Measurements from ENCODE around the gene NPTX2. TPM values are rescaled to one million over a fixed set of nuclear protein-coding genes. Genes with fewer than 3 reads are reported as not detected.

NPTX2 gene
- total and polyA plus RNA-seq, 2 experiments from 2014 or later = 8.2 to 24.1 TPM

DNA sequence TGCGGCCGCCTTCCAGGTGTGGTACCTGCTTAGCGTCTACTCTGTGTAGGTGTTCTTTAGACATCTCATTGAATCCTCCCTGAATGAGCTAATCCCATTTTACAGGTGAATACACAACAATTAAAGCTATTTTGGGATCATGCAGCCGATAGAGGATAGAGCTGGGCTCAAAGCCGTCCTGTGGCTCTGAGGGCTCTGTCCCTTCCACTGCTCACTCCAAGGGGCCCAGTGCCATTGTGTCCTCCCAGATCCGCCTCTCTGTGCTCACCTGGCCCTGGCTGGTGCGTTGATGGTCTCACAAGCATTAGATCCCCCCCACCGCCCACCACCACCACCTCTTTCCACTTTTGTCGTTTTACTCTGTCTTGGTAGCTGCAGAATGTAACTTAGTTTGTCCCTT is 13.1 kb downstream of the NPTX2 start:
- H3K4me1 Mint-ChIP-seq = peaks cover 20% of the 10 kb centered on the region
- no peak overlapping the region for H3K27ac Mint-ChIP-seq
- Histone ChIP-seq H3K79me2 (replicated peaks; ENCODE audit: insufficient read depth) (no peaks in the 10 kb centered on the region), H3K4me3 (no peak overlapping the region), H3K9me2 (ENCODE audit: insufficient read depth) (no peaks in the 10 kb centered on the region), H2AFZ (no peak overlapping the region), H3K4me2 (no peak overlapping the region), H3F3A (replicated peaks; ENCODE audit: low read depth) (no peaks in the 10 kb centered on the region), H4K20me1 (replicated peaks; ENCODE audit: insufficient read depth) (no peaks in the 10 kb centered on the region), H3K36me3 (ENCODE audit: insufficient read depth) (no peaks in the 10 kb centered on the region), H3K27me3 (ENCODE audit: insufficient read depth) (no peaks in the 10 kb centered on the region), H3K4me1 (ENCODE audit: insufficient read depth) (no peaks in the 10 kb centered on the region), H3K27ac (ENCODE audit: low read depth) (no peak overlapping the region)
- peaks cover 9% of the 10 kb centered on the region for H3K27me3 Mint-ChIP-seq (ENCODE audit: insufficient read depth, low read depth, poor library complexity)
- H3K4me3 Mint-ChIP-seq = no peak overlapping the region
- H3K9me3 Mint-ChIP-seq = peaks cover 9% of the 10 kb centered on the region
- TF ChIP-seq, protein P1, sequence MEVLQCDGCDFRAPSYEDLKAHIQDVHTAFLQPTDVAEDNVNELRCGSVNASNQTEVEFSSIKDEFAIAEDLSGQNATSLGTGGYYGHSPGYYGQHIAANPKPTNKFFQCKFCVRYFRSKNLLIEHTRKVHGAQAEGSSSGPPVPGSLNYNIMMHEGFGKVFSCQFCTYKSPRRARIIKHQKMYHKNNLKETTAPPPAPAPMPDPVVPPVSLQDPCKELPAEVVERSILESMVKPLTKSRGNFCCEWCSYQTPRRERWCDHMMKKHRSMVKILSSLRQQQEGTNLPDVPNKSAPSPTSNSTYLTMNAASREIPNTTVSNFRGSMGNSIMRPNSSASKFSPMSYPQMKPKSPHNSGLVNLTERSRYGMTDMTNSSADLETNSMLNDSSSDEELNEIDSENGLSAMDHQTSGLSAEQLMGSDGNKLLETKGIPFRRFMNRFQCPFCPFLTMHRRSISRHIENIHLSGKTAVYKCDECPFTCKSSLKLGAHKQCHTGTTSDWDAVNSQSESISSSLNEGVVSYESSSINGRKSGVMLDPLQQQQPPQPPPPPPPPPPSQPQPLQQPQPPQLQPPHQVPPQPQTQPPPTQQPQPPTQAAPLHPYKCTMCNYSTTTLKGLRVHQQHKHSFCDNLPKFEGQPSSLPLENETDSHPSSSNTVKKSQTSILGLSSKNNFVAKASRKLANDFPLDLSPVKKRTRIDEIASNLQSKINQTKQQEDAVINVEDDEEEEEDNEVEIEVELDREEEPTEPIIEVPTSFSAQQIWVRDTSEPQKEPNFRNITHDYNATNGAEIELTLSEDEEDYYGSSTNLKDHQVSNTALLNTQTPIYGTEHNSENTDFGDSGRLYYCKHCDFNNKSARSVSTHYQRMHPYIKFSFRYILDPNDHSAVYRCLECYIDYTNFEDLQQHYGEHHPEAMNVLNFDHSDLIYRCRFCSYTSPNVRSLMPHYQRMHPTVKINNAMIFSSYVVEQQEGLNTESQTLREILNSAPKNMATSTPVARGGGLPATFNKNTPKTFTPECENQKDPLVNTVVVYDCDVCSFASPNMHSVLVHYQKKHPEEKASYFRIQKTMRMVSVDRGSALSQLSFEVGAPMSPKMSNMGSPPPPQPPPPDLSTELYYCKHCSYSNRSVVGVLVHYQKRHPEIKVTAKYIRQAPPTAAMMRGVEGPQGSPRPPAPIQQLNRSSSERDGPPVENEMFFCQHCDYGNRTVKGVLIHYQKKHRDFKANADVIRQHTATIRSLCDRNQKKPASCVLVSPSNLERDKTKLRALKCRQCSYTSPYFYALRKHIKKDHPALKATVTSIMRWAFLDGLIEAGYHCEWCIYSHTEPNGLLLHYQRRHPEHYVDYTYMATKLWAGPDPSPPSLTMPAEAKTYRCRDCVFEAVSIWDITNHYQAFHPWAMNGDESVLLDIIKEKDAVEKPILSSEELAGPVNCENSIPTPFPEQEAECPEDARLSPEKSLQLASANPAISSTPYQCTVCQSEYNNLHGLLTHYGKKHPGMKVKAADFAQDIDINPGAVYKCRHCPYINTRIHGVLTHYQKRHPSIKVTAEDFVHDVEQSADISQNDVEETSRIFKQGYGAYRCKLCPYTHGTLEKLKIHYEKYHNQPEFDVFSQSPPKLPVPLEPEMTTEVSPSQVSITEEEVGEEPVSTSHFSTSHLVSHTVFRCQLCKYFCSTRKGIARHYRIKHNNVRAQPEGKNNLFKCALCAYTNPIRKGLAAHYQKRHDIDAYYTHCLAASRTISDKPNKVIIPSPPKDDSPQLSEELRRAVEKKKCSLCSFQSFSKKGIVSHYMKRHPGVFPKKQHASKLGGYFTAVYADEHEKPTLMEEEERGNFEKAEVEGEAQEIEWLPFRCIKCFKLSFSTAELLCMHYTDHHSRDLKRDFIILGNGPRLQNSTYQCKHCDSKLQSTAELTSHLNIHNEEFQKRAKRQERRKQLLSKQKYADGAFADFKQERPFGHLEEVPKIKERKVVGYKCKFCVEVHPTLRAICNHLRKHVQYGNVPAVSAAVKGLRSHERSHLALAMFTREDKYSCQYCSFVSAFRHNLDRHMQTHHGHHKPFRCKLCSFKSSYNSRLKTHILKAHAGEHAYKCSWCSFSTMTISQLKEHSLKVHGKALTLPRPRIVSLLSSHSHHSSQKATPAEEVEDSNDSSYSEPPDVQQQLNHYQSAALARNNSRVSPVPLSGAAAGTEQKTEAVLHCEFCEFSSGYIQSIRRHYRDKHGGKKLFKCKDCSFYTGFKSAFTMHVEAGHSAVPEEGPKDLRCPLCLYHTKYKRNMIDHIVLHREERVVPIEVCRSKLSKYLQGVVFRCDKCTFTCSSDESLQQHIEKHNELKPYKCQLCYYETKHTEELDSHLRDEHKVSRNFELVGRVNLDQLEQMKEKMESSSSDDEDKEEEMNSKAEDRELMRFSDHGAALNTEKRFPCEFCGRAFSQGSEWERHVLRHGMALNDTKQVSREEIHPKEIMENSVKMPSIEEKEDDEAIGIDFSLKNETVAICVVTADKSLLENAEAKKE (CRISPR knock-in tag; IDR thresholded peaks at IDR 0.05) = no peak
- TF ChIP-seq CREB1 (CRISPR knock-in tag; IDR thresholded peaks at IDR 0.05; ENCODE audit: low read depth) (no peak), JUNB (IDR thresholded peaks at IDR 0.05; ENCODE audit: unreplicated experiment) (no peak), STAT1 (IDR thresholded peaks at IDR 0.05; ENCODE audit: unreplicated experiment) (no peak), ZNF114 (CRISPR knock-in tag; IDR thresholded peaks at IDR 0.05) (no peak), POLR2AphosphoS5 (IDR thresholded peaks at IDR 0.05; ENCODE audit: low read depth) (no peak), EZH2 (IDR thresholded peaks at IDR 0.05; ENCODE audit: low read depth, unreplicated experiment) (no peak), NANOG (IDR thresholded peaks at IDR 0.05; ENCODE audit: borderline replicate concordance) (no peak), REST (IDR thresholded peaks at IDR 0.05; ENCODE audit: unreplicated experiment) (no peak)
- TF ChIP-seq, protein P2, sequence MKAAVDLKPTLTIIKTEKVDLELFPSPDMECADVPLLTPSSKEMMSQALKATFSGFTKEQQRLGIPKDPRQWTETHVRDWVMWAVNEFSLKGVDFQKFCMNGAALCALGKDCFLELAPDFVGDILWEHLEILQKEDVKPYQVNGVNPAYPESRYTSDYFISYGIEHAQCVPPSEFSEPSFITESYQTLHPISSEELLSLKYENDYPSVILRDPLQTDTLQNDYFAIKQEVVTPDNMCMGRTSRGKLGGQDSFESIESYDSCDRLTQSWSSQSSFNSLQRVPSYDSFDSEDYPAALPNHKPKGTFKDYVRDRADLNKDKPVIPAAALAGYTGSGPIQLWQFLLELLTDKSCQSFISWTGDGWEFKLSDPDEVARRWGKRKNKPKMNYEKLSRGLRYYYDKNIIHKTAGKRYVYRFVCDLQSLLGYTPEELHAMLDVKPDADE (IDR thresholded peaks at IDR 0.05) = no peak
- no peak for DNase-seq (ENCODE audit: low spot score)
- peak; percentile 75 for ATAC-seq
- H3K36me3 Mint-ChIP-seq (ENCODE audit: low read depth) = no peaks in the 10 kb centered on the region; the same call in 1 of the 3 replicates

Measured in GM23338 (cell line).